ENCODE results near the gene NMU.
"Not testable (repeated sequence)": the region's sequence is repeated elsewhere in the genome, so short reads cannot be mapped to it uniquely, and the experiment has no call there.

The NMU gene

DNA sequence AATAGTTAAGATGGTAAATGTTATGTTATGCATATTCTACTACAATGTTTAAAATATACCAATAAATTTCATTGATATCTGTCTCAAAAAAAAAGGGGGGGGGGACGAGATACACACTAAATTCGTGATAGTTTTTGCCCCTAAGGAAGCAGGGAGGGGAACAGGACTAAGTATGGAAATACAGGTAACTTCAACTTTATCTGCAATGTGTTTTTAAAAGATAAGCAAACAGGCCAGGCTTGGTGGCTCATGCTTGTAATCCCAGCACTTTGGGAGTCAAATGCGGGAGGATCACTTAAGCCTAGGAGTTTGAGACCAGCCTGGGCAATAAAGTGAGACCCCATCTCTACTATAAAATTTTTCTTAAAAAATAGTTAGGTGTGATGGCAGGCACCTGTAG, 76.0 kb downstream of the NMU start:
- no peak for DNase-seq (ENCODE audit: low read depth)

DNA sequence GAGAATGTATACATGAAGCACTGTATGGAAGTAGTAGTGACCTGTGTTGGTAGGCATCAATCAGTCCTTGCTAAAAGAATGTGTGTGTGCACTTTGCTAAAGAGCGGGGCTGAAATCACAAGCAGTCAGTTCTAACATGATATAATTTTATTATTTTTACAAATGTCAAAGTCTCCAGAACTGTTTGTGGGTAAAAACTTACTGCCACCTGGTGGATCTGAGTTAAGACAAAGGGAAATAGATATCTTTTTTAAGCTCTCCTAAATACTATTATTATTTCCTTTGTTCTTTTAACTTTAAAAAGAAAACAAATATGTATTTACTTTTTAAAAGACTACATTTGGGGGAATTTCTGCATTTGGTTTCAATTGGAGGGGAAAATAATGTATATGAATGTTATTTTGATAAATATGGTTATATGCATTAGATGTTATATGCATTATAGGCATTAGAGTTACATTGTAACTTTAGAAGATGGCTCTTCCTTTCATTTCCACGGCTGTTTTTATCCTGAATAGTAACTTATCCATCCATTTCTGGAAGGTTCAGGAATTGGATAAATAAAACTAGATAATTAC, 81.6 kb downstream of the NMU start:
- DNase-seq (ENCODE audit: low read depth) = no peak

DNA sequence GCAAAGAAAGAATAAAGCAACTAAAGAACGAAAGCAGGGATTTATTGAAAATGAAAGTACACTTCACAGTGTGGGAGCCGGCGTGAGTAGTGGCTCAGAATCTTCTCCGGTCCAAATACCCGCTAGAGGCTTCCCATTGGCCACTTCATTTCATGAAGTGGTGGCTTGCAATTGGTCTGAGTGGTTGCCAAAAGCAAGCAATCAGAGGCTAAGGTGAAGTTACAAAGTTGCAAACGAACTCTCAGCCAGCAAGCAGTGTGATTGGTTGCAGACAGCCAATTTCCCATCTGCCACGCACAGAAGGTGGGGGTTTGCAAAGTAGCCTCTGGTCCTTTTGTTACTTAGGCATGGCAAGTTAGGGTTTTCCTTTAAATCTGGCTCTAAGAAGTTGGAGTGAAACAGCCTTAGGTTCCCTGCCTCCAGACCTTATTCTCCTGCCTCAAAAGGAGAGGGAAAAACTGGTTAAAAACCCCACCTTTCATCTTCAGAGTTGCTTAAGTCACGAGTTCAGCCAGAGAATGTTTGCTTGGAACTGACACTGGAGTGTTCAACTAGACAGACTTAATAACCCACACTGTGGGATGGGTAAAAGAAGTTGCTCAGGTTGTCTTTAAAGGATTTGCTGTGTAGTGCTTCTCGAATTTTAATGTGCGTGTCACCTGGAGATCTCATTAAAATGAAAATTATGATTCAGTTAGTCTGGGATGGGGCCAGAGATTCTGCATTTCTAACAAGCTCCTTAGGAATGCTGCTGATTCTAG, 82.5 kb downstream of the NMU start:
- DNase-seq (ENCODE audit: low read depth) = no peak

DNA sequence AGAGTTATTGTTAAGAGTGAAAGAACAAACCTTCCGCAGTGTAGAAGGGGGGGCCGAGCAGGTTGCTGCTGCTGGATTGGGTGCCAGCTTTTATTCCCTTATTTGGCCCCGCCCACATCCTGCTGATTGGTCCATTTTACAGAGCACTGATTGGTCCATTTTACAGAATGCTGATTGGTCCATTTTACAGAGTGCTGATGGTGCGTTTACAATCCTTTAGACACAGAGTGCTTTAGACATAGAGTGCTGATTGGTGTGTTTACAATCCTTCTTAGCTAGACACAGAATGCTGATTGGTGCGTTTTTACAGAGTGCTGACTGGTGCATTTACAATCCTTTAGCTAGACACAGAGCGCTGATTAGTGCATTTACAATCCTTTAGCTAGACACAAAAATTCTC, 84.1 kb downstream of the NMU start:
- not testable (repeated sequence) for DNase-seq (ENCODE audit: low read depth)

DNA sequence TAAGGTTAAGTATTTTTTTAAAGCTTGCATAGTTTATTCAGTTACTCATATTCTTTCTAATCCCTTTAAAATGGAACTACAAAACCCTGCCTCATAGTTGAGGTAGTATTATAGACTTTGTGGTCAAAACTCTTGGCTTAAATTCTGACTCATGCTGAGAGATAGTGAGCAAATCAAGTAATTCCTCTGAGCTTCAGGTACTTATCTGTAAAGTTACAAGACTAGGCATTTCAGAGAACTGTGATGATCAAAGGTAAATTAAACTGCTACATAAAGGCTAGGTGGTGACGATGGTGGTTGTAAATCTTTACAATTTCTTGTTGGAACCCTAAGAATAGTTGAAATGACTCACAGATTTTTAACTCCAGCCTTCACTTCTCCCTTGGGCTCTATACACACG, 86.2 kb downstream of the NMU start:
- no peak for DNase-seq (ENCODE audit: low read depth)

DNA sequence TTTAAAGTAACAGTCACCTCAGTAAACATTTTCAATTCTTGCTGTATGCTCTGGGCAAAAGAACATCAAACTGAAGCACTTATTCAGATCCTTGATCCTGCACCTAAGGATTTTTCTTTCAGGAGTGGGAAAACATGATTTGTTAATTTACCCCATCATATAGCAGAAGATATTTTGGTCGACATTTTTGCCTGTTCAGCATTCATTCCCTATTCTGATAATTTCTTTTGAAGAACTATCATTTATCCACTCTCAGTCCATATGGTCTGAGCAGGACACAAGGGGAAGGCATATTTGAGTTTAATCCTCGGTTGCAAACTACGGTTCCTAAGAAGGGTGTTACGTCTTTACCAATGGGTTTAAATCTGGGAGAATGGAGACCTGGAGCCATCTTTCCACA, 88.2 kb downstream of the NMU start:
- no peak for DNase-seq (ENCODE audit: low read depth)

DNA sequence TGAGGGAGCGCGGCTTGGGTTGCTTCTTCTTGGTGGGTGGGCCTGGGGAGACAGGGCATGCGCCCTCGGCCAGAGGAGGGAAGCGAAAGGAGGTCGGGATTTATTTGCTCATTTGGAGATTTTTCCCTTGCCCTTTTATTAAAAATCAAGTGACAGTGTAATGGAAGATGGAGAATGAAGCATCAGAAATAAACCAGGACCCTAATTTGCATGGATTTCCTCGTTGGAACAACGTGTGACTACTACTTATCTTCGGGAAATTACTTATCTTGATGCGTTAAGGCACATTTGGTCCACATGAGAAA, 88.7 kb downstream of the NMU start:
- no peak for DNase-seq (ENCODE audit: low read depth)

DNA sequence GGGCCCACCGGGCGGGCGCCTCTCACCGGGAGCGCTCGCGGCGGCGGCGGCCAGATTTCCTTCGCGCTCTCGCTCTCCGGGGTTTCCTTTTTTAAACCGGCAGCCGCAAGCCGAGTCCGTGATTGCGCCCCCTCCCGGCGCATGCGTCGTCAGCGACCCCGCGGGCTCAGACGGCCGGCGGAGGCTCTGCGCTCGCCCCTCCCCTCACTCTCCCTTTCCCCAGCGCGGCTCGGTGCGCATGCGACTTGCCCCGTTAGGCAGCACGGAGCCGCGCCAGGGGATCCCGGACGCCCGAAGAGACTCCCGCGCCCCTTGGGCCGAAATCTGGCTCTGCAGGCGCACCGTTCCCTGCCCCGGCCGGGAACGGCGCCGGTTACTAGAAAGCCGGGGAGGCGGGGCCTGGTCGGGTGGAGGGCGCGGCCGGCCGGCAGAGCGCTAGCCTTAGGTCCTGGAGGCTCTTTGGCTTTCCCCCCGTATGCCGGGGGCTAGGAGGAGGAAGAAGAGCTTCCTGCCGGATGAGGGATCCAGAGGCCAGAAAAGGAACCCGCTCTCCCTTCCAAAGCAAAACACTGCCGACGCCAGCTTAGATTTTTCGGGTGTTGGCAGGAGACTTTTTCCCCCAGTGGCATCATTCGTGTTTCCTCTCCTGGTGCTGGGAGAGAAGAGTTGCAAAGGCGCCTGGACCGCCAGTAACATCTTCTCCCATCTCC, 89.2 kb downstream of the NMU start, which contains the start of gene CLOCK:
Gene CLOCK (minus strand): TSS at position 154 of the 710 bp plus-strand sequence. CDS start 64,124 bp downstream, outside the sequence.
- DNase-seq (ENCODE audit: low read depth) = peak; percentile 67

DNA sequence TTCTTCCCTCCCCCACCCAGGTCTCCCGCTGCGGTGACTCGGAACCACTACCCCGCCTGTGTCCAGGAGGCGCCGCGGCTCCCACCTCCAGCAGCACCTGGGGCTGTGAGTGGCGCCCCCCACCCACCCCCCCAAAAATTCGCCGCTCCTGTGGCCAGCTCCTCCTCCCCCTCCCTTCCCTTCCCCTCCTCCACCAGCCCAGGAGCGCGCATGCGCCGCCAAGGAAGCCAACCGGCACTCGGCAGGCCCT, 89.7 kb downstream of the NMU start:
- no peak for DNase-seq (ENCODE audit: low read depth)

DNA sequence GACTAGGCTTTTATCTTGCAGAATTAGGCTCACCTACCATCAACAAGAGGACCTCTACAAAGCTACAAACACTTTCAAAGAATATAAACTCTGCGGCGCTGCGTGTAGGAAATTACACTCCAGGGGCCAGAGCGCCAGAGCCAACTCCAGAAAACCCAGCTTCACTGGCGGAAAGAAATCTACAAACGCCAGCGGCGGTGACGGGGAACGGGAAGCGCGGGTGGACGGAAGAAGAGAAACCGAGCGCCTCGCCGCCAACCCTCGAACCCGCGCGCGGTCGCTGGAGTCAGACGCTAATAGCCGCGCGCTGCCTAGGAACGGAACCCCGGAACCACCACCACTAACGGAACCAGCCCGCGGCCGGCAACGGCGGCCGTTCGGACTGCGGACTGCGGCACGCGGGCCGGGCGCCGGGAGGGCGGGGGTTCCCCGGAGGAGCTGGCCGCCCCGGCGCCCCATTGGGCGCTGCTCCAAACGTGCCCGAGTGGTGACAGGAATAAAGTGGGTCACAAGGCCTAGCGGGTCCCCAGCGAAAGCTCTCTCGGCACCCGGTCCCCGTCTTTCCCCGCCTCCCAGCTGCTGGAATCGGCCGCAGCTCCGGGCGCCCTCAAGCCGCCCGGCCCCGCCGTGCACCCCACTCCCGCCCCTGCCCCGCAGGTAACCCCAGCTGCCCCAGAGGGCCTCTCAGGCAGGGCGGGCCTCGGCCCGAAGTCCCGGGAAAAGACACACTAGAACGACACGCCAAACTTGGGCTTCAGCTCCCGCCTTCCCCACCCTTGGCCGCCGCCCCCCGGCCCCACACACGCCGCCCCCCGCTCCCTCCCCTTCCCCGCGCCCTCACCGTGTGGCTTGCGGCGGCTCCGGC, 90.2 kb downstream of the NMU start:
- peak; percentile 27 for DNase-seq (ENCODE audit: low read depth)
